NCI-H526 (cell line): Measurements from ENCODE around the gene SIT1.
A peak's percentile ranks its signal among the peaks of the same experiment; 100 is the strongest.

ENCODE experiments used
- DNase-seq, 2 experiments: peaks; one replicate each; lab custom pipeline; 2025; lab: John Stamatoyannopoulos, UW

Gene SIT1

DNA sequence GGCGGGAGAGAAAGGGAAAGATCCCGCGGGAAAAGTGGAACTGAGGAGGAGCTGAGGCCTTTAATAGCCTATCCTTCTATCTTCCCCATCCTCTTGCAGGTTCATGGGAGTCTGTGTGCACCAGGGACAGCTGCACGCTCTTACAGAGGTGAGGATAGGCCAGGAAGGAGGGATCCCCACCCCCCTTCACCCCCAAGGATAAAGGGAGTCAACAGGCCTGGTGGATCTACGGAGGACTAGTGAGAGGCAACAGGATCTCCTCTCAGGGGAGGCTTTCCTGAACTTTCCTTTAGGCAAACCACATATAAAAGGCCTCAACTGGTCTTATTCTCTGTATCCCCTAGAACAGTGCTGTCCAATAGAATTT is 44.6 kb downstream of the SIT1 start:
- peak in 1 of 2 experiments; percentile 55 for DNase-seq

DNA sequence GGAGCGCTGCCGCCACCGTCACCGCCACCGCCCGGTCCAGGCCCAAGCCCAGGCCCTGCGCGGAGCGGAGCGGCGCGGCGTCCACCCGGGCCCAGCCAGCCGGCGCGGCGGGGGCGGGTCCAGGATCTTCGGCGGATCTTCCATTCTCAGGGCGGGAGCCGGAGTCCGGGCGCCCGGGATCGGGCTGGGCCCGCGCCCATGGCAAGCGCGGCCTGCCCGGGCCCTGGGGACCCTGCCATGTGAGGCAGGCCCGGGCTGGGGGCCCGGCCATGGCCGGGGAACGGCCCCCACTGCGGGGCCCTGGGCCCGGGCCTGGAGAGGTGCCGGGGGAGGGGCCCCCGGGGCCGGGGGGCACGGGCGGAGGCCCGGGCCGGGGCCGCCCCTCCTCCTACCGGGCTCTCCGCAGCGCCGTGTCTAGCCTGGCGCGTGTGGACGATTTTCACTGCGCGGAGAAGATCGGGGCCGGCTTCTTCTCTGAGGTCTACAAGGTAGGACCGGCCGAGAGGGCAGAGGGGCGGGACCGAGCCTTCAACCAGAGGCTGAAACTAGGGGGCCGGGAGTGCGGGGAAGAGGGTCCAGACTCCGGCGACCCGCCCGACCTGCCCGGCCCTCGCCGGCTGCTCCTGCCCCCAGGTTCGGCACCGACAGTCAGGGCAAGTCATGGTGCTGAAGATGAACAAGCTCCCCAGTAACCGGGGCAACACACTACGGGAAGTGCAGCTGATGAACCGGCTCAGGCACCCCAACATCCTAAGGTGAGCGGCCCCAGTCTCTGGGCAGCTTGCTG is 45.2 kb downstream of the SIT1 start:
- peak in 1 of 2 experiments; percentile 76 for DNase-seq

DNA sequence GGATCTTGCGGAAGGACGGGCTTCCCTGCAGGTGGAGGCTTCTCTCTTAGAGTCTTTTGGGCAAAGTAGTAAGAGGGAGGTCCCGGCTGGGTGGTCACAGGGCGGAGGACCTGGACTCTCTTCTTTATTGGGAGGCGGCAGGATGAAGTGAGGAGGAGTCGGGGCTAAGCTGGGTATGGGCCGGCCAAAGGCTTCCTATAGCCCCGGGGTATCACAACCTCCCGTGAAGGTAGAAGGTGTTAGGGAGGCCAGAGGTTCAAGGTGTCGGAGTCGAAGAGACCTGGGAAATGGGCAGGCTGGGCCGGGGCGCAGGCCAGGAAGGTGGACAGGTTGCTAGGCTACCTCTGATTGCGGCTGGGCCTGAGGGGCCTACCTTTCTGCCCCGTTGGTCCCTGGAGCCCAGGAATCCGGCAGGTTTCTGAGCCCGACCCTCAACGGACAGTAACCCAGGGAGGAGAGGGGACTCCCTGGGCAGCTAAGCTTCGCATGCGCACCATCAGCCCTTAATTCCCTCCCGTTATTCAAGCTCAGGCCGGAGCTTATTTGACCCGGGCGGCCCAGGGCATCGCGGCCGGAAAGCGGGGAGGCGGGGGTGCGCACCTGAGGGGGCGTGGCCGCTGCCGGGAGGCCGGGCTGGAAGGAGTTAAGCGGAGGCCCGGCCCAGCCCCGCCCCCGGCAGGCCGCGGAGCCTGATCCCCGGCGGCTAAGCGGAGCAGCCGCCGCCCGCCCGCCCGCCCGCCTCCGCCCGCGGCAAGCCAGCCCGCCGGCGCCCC is 46.0 kb downstream of the SIT1 start, which contains the start of gene TESK1:
Gene TESK1, plus strand, starts transcription at position 685 of the 773 bp plus-strand sequence. CDS start 358 bp downstream, outside the sequence.
- peak; percentile 64 to 86 for DNase-seq

DNA sequence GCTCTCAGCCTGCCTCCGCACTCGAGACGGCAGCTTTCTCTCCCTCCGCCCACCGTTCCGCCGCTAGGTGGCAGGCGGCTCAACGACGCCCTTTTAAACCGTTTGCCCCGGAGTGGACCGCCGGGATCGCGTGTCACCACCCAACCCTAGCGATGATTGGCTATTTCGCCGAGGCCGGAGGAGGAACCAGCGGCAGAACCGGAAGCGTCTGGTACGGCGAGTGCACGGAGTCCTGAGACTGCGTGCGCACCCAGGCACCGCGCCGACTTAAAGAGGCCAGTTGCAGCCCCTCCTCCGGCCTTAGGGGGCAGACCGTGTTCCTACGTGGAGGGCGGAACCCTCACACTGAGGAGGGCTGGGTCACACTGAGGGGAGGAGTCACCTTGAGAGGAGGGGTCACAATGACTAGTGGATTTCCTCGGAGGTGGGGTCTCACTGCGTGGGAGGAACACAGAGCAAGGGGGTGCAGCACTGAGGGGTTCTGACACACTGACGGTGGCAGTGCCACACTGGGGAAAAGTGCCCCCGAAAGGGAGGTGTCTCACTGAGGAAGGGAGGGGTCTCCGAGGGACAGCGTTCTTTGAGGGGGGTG is 46.6 kb downstream of the SIT1 start:
- DNase-seq: peak; percentile 99

DNA sequence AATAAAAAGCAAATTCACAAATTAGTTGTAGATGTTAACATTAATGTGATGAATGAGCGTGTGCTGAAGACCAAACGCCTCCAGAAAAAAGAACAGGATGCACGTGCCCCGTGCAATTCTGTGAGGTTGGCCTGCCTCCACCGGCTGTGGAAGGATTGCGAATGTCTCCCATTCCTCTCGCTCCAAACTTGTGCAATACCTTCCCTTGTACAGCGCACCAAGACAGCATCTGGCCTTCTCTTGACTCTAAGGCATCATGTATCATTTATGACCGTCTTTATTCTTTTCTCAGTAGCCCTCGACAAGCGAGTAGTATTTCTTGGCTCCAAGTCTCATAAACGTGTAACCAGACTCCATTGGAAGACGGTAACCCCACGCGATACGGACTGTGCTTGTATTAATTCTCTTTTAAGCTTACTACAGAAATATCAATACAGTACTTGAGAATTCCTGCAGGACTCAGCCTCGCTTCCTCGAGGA is 47.2 kb downstream of the SIT1 start:
- DNase-seq: peak; percentile 43 to 48

DNA sequence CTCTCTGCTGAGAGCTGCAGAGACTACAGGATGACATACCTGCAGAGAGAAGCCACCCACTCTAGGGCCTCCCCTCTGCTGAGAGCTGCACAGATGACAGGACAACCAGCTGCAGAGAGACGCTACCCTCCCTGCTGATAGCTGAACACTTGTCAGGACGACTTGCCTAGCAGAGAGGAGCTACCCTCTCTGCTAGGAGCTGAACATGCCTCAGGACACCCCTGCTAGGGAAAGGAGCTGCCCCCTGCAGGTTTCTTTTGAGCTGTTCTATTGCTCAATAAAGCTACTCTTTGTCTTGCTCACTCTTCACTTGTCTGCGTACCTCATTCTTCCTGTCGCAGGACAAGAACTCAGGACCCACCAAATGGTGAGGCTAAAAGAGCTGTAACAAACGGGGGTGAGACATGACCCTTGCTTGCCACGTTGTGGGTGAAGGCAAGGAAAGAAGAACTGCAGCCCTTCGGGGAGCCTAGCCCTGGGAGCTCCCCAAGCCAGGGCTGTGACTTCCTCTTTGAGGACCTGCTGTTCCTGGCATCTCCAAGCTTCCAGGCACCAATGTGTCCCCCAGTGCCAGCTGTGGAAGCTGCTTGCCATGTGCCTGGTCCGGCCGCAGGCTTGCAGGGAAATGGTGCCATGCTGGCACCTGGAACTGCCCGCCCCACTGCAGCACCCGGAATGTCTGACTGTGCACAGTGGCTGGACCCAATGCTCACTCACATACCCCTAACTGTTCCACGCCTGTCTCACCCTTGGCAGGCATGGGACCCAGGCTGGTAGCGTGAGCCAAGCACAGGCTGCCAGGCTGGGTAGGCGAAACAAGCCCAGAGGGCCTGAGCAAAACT is 50.7 kb downstream of the SIT1 start:
- DNase-seq: no peak
